Caco-2 (cell line): Measurements from ENCODE around the gene CGNL1. TPM values are rescaled to one million over a fixed set of nuclear protein-coding genes. Genes with fewer than 3 reads are reported as not detected.

Source experiments
- BruUV-seq: library from RNA; stranded (reverse); fragments of 400-500 nt; replicated peaks from 2 replicates; lab custom pipeline; 2021; lab: Mats Ljungman, UMichigan
- CTCF ChIA-PET: fragments of 300-600 bp; sonication (Branson Sonifier 250); formaldehyde crosslinking; loops from one replicate; lab custom pipeline; 2022; ENCODE audit warnings: antibody characterized with exemption; lab: Charles Lee
- POLR2A ChIA-PET: fragments of 300-600 bp; sonication (Branson Sonifier 250); formaldehyde crosslinking; loops from one replicate; lab custom pipeline; 2022; ENCODE audit warnings: antibody characterized with exemption; lab: Charles Lee
- DNase-seq, 2 experiments: peaks; one replicate each; pipeline versions ENCODE4 v3.0.0 to v3.0.0-alpha.2; 2020 to 2022
- H3K27me3 ChIP-seq: replicated peaks from 2 replicates; pipeline ENCODE4 v1.6.0; 2011; ENCODE audit warnings: low read length; ENCODE audit not compliant: control insufficient read depth, insufficient read depth
- H3K36me3 ChIP-seq: 2 replicates; pipeline ENCODE4 v1.5.1; 2011; ENCODE audit warnings: low read length; ENCODE audit not compliant: control insufficient read depth, insufficient read depth
- H3K4me1 ChIP-seq: fragments of 250-450 bp; sonication (Bioruptor Pico); 2 replicates; pipeline ENCODE4 v1.5.1; 2020; ENCODE audit warnings: mild to moderate bottlenecking
- H3K4me3 ChIP-seq: 2 replicates; pipeline ENCODE4 v1.5.1; 2011; ENCODE audit warnings: low read depth, mild to moderate bottlenecking, control low read depth, low read length
- H3K9me3 ChIP-seq: fragments of 250-450 bp; sonication (Bioruptor Pico); 2 replicates; pipeline ENCODE4 v1.5.1; 2020; ENCODE audit warnings: mild to moderate bottlenecking, moderate library complexity
- H3K27ac Mint-ChIP-seq: one replicate; pipeline ENCODE4 v1.8.0; 2022; ENCODE audit warnings: mixed read lengths; ENCODE audit not compliant: unreplicated experiment
- H3K27me3 Mint-ChIP-seq: one replicate; pipeline ENCODE4 v1.8.0; 2022; ENCODE audit warnings: mixed read lengths; ENCODE audit not compliant: insufficient read depth, unreplicated experiment
- H3K36me3 Mint-ChIP-seq: one replicate; pipeline ENCODE4 v1.8.0; 2022; ENCODE audit warnings: mild to moderate bottlenecking, mixed read lengths; ENCODE audit not compliant: insufficient read depth, unreplicated experiment
- H3K4me1 Mint-ChIP-seq: one replicate; pipeline ENCODE4 v1.8.0; 2022; ENCODE audit warnings: low read depth, mixed read lengths; ENCODE audit not compliant: unreplicated experiment
- H3K4me3 Mint-ChIP-seq: one replicate; pipeline ENCODE4 v1.8.0; 2022; ENCODE audit warnings: mild to moderate bottlenecking, moderate library complexity, mixed read lengths; ENCODE audit not compliant: unreplicated experiment
- H3K9me3 Mint-ChIP-seq: one replicate; pipeline ENCODE4 v1.8.0; 2022; ENCODE audit warnings: mixed read lengths; ENCODE audit not compliant: unreplicated experiment
- CTCF ChIP-seq, 2 experiments: fragments of 200-600 bp in 1 of 2; IDR thresholded peaks; 1 replicate in 1 of 2; 2 replicates in 1 of 2; pipeline versions ENCODE4 v1.5.1 to v1.8.0; 2011 to 2022; ENCODE audit warnings: antibody characterized with exemption in 1 of 2, control low read depth in 1 of 2, inconsistent platforms in 1 of 2, low read depth in 1 of 2, low read length in 1 of 2, mild to moderate bottlenecking in 1 of 2, moderate library complexity in 1 of 2; ENCODE audit not compliant: insufficient read depth in 1 of 2, severe bottlenecking in 1 of 2, unreplicated experiment in 1 of 2
- intact Hi-C: fragments of 100-400 bp; cut with micrococcal nuclease; formaldehyde crosslinking; loops from one replicate; pipeline ENCODE4 v1.10.0; 2022; ENCODE audit not compliant: unreplicated experiment
- total RNA-seq: library from RNA; stranded (reverse); gene quantifications from 2 replicates; pipeline ENCODE4 v1.2.3, GENCODE V29; 2022

CGNL1 gene
- total RNA-seq, 1 experiment from 2014 or later: 8.3 TPM

GRCh38 chr15:57385923-57386390, 9.7 kb downstream of the CGNL1 start:
- Histone ChIP-seq H3K36me3 (no peaks in the 10 kb centered on the region), H3K4me3 (no peak overlapping the region), H3K4me1 (peaks cover 26% of the 10 kb centered on the region), H3K9me3 (no peaks in the 10 kb centered on the region), H3K27me3 (no peaks in the 10 kb centered on the region)
- ChIA-PET POLR2A (no interaction called here), CTCF (no interaction called here)
- no peak overlapping the region for H3K27ac Mint-ChIP-seq
- intact Hi-C loops: no loop called here
- no peak for TF ChIP-seq CTCF (IDR thresholded peaks at IDR 0.05; ENCODE audit: insufficient read depth in 1 of 2, low read depth in 1 of 2, low read length in 1 of 2, severe bottlenecking in 1 of 2, unreplicated experiment in 1 of 2)
- peaks cover 30% of the 10 kb centered on the region for H3K4me1 Mint-ChIP-seq
- no peak overlapping the region for H3K4me3 Mint-ChIP-seq
- H3K27me3 Mint-ChIP-seq: no peaks in the 10 kb centered on the region
- no peak for DNase-seq
- no peaks in the 10 kb centered on the region for H3K36me3 Mint-ChIP-seq
- H3K9me3 Mint-ChIP-seq: no peaks in the 10 kb centered on the region
- BruUV-seq: no TSS peak

GRCh38 chr15:57386976-57387375, 10.7 kb downstream of the CGNL1 start:
- no peaks in the 10 kb centered on the region for H3K36me3 Mint-ChIP-seq
- ChIA-PET POLR2A (no interaction called here), CTCF (interaction anchor here (0.6 kb wide), 1 partner anchor 95 kb away, joined by 3 read pairs; no protein-coding TSS in a partner anchor)
- no peak overlapping the region for H3K4me3 ChIP-seq
- H3K9me3 Mint-ChIP-seq: no peaks in the 10 kb centered on the region
- DNase-seq: no peak
- no TSS peak for BruUV-seq
- TF ChIP-seq CTCF (IDR thresholded peaks at IDR 0.05; ENCODE audit: insufficient read depth in 1 of 2, low read depth in 1 of 2, low read length in 1 of 2, severe bottlenecking in 1 of 2, unreplicated experiment in 1 of 2): no peak
- H3K27me3 ChIP-seq: no peaks in the 10 kb centered on the region
- H3K4me3 Mint-ChIP-seq: no peak overlapping the region
- H3K4me1 Mint-ChIP-seq: peaks cover 38% of the 10 kb centered on the region
- H3K4me1 ChIP-seq: peaks cover 28% of the 10 kb centered on the region
- H3K36me3 ChIP-seq: no peaks in the 10 kb centered on the region
- intact Hi-C loops: no loop called here
- no peak overlapping the region for H3K27ac Mint-ChIP-seq
- no peaks in the 10 kb centered on the region for H3K9me3 ChIP-seq
- no peaks in the 10 kb centered on the region for H3K27me3 Mint-ChIP-seq

- H3K4me1 Mint-ChIP-seq: peaks cover 38% of the 10 kb centered on the region
- no peak for DNase-seq
- CTCF ChIA-PET: interaction anchor here (0.5 kb wide), 1 partner anchor 11 kb away, joined by 3 read pairs; the partner anchor contains the start of gene CGNL1
- POLR2A ChIA-PET: no interaction called here
- H3K9me3 ChIP-seq: no peaks in the 10 kb centered on the region
- H3K27me3 ChIP-seq: no peaks in the 10 kb centered on the region
- no peaks in the 10 kb centered on the region for H3K36me3 ChIP-seq
- no peaks in the 10 kb centered on the region for H3K9me3 Mint-ChIP-seq
- BruUV-seq: no TSS peak
- H3K36me3 Mint-ChIP-seq: no peaks in the 10 kb centered on the region
- no peaks in the 10 kb centered on the region for H3K27me3 Mint-ChIP-seq
- H3K4me3 ChIP-seq: no peak overlapping the region
- intact Hi-C loops: no loop called here
- H3K4me1 ChIP-seq: peaks cover 28% of the 10 kb centered on the region
- H3K27ac Mint-ChIP-seq: no peak overlapping the region
- no peak overlapping the region for H3K4me3 Mint-ChIP-seq
- no peak for TF ChIP-seq CTCF (IDR thresholded peaks at IDR 0.05; ENCODE audit: insufficient read depth in 1 of 2, low read depth in 1 of 2, low read length in 1 of 2, severe bottlenecking in 1 of 2, unreplicated experiment in 1 of 2)
These were observed 11.3 kb downstream of the CGNL1 start for GRCh38 chr15:57387564-57388076.
